GM13976 (cell line): ENCODE results near the gene NR1H4.

Source experiments
- DNase-seq: peaks from one replicate; pipeline ENCODE4 v3.0.0; 2012; ENCODE audit warnings: low spot score
- in situ Hi-C: fragments of 300-500 bp; cut with MboI; formaldehyde crosslinking; loops from one replicate; pipeline ENCODE4 v1.12.0; 2022; ENCODE audit warnings: low sequenced_read_pairs, mixed read lengths, inconsistent platforms; ENCODE audit not compliant: unreplicated experiment
- TF ChIP-seq, protein P1 (sequence below): IDR thresholded peaks from 2 replicates; pipeline ENCODE4 v1.5.1; 2012; ENCODE audit warnings: borderline replicate concordance, mild to moderate bottlenecking; ENCODE audit not compliant: insufficient read depth; ENCODE audit errors: extremely low read depth, missing control alignments, control extremely low read depth

Gene NR1H4

DNA sequence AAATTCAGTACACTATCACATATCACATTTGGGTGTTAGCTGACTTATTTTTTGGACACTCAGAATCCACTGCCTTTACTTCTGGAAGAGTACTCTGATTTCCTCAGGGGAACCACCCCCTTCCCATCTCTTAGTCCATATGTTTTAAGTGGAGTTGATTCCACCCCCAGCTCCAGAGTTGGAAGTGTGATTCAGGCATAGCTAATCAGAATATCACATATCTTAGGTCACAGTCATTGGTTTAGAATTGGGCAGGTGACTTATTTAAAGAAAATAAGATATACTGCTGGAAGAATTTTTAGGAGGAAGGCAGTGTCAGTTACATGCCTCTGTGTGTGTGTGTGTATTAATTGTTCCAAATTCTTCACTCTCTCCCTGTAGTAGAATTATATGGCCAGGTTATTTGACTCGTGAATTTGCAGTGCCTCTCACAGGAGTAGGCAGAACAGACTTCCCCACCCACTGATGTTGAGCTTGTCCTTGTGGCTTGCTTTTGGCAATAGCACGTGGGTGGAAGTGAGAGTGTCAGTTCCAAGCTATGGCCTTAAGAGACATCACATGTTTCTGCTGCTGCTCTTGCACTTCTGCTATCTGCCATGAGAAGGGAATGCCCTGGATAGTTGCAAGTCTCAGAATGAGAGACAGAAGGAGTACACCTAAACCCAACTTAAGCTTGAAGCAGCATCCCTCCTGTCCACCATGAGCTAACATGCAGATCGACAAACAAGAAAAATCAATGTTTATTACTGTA, 93.4 kb downstream of the NR1H4 start:
- DNase-seq, result peak; percentile 66
- in situ Hi-C loops, result loop anchor here (25.0 kb wide), 1 partner anchor 330 kb away; no protein-coding TSS in a partner anchor
- TF ChIP-seq, protein P1, sequence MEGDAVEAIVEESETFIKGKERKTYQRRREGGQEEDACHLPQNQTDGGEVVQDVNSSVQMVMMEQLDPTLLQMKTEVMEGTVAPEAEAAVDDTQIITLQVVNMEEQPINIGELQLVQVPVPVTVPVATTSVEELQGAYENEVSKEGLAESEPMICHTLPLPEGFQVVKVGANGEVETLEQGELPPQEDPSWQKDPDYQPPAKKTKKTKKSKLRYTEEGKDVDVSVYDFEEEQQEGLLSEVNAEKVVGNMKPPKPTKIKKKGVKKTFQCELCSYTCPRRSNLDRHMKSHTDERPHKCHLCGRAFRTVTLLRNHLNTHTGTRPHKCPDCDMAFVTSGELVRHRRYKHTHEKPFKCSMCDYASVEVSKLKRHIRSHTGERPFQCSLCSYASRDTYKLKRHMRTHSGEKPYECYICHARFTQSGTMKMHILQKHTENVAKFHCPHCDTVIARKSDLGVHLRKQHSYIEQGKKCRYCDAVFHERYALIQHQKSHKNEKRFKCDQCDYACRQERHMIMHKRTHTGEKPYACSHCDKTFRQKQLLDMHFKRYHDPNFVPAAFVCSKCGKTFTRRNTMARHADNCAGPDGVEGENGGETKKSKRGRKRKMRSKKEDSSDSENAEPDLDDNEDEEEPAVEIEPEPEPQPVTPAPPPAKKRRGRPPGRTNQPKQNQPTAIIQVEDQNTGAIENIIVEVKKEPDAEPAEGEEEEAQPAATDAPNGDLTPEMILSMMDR, result no peak

DNA sequence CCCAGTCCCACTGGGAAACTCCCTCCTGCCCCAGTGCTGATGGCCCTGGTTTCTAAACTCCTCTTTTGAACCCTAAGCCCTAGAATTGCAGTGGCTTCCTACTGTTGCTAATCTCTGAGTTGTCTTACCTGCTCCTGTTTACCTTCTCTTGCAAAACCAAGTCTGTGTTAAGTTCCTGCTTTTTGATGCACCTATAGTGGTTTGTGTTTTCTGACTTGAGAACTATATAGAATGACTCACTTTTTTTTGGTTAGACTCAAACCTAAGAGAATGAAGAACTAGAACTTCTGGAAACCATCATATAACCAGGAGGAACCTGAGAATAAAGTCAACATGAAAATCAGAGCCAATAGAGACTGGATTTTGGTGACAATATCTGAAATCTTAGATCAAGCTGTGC, 94.3 kb downstream of the NR1H4 start:
- no peak for DNase-seq
- TF ChIP-seq, protein P1, result no peak
- in situ Hi-C loops, result loop anchor here (25.0 kb wide), 1 partner anchor 331 kb away; no protein-coding TSS in a partner anchor

DNA sequence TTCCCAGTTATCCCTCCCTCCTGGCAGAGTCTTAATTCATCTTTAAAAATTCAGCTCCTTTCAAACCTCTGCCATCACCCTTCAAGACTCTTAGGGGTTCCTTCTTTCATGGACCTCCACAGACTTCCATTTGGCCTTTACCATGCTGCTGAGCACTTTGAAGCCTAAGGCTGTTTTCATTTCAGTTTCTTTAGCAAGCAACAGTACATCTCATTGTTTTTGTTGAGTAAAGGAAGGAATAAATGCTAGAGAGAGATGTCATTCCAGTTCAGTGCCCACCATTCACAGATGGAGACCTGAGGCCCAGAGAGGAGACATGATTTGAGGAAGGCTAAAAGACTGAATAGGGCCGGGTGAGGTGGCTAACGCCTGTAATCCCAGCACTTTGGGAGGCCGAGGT, 98.5 kb downstream of the NR1H4 start:
- no peak for DNase-seq
- in situ Hi-C loops, result loop anchor here (25.0 kb wide), 1 partner anchor 335 kb away; no protein-coding TSS in a partner anchor

DNA sequence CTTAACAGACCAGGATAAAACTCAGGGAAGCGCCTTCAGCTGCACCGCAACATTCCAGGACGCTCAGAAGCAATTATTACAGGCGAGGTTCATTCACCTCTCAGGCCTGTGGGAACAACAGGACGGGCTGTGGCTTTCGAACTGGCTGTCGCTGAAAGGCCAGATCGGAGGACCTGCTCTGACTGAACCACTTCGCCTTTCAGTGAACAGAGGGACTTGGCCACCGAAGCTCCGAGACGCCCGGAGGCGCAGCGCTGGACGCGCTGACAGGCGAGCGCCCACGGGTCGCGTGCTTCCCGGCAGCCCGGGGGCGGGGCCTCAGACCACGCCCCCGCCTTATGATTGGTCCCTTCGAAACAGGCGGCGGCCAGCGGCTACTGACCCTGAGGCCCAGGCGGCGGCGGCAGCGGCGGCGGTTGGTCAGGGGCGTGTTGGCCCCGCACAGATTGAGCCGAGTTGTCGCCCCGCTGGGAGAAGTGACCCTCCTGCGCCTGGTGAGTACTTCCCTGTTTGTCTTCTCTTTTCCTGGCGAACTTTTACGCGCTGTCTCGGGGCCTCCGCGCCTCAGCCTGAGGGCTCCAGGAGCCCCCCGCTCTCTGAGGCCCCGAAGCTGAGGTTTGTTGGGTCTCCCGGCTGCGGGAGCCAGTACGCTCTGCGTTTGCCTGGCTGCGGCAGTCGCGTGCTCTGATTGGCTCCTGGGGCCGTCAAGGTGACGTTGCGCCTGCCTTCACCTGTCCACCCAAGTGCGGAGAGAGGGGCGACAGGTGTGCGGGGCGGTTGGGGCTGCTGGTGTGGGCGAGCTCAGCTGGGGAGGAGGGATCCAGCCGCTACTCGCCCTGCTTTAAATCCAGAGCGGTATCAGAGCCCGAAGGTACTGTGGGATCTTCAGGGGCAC, 99.9 kb downstream of the NR1H4 start, which contains the start of gene GAS2L3:
Gene GAS2L3, plus strand, starts transcription at position 393 of the 895 bp plus-strand sequence. CDS start 21,221 bp downstream, outside the sequence.
- DNase-seq, result peak; percentile 92
- TF ChIP-seq, protein P1, result no peak
- in situ Hi-C loops, result loop anchor here (25.0 kb wide), 1 partner anchor 336 kb away; no protein-coding TSS in a partner anchor

More for the DNA sequence above, 98.5 kb downstream of the NR1H4 start:
- TF ChIP-seq, protein P1, result no peak

DNA sequence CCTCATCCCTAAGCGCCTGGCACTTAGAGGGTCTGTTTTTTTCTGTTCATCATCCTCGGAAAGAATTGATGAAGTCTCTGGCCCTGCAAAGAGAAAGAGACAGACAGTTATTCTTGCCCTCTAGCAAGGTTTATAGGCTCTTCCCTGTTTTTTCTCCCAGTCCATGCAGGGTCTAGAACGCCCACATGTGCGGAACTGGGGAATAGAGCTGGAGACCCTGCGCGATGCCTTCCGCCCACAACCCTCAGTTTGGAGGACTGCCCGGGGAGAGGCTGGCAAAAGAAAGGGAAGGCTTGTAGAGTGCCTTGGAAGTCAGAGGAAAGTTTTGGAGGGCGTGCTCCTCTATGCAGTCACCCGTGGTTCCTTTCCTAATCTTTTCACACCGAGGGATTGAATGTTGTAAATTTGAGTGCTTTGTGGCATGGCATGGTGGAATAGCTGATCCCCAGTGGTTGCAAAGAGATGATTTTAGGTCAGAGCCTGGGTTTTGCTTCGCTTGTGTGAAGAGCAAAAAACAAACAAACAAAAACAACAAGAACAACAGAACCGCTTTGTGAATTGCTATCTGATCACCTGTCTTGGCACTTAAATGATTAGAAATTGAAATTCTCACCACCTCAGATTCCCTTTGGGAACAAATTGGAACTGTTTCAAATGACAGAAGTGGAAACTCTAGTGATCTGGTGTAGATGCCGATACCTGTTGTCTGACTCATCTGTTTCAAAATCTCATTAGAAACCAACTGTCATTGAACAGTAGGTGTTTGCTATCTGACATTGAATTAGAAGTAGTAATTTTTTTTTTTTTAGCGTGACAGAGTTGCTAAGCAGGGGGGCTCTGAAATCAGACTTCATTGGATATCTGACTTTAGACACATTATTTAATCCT, 100.8 kb downstream of the NR1H4 start:
- TF ChIP-seq, protein P1, result no peak
- in situ Hi-C loops, result loop anchor here (25.0 kb wide), 1 partner anchor 337 kb away; no protein-coding TSS in a partner anchor
- peak; percentile 26 for DNase-seq
